GM21737 (cell line): ENCODE results near the gene CPAMD8.
"Not testable (repeated sequence)": the region's sequence is repeated elsewhere in the genome, so short reads cannot be mapped to it uniquely, and the experiment has no call there.

Experiments used
- ATAC-seq: cut with Tn5 transposase; IDR thresholded peaks from one replicate; pipeline ENCODE4 v1.9.1; 2021; ENCODE audit warnings: mild to moderate bottlenecking, moderate library complexity; ENCODE audit not compliant: unreplicated experiment

The CPAMD8 gene

GRCh38 chr19:17043744-17044143, 17.1 kb upstream of the CPAMD8 start:
- no peak for ATAC-seq

- ATAC-seq = no peak
Measured at GRCh38 chr19:17041976-17042375, 15.4 kb upstream of the CPAMD8 start.

GRCh38 chr19:17037966-17038500, 11.4 kb upstream of the CPAMD8 start:
- ATAC-seq = no peak

- no peak for ATAC-seq
Measured at GRCh38 chr19:17037184-17037583, 10.6 kb upstream of the CPAMD8 start.

GRCh38 chr19:17036640-17037039, 10.0 kb upstream of the CPAMD8 start:
- ATAC-seq = no peak

- no peak for ATAC-seq
Measured at GRCh38 chr19:17035842-17036424, 9.3 kb upstream of the CPAMD8 start.

GRCh38 chr19:17031741-17032140, 5.1 kb upstream of the CPAMD8 start:
- ATAC-seq = no peak

- ATAC-seq = no peak
Measured at GRCh38 chr19:17027535-17027975, 945 bp upstream of the CPAMD8 start.

GRCh38 chr19:17025991-17026658, 485 bp downstream of the CPAMD8 start:
- ATAC-seq = no peak

GRCh38 chr19:17025361-17025760, 1.2 kb downstream of the CPAMD8 start:
- ATAC-seq = no peak

GRCh38 chr19:17024941-17025340, 1.7 kb downstream of the CPAMD8 start:
- ATAC-seq = not testable (repeated sequence)

GRCh38 chr19:17023805-17024204, 2.8 kb downstream of the CPAMD8 start:
- no peak for ATAC-seq

- no peak for ATAC-seq
Measured at GRCh38 chr19:17022738-17023137, 3.9 kb downstream of the CPAMD8 start.

GRCh38 chr19:17021793-17022590, 4.6 kb downstream of the CPAMD8 start:
- ATAC-seq = no peak

GRCh38 chr19:17021328-17021727, 5.3 kb downstream of the CPAMD8 start:
- no peak for ATAC-seq

- ATAC-seq = no peak
Measured at GRCh38 chr19:17020823-17021222, 5.8 kb downstream of the CPAMD8 start.

- ATAC-seq = no peak
Measured at GRCh38 chr19:17020385-17020784, 6.2 kb downstream of the CPAMD8 start.

GRCh38 chr19:17014212-17014861, 12.3 kb downstream of the CPAMD8 start:
- ATAC-seq = not testable (repeated sequence)

GRCh38 chr19:17011485-17011884, 15.1 kb downstream of the CPAMD8 start:
- no peak for ATAC-seq

GRCh38 chr19:17006579-17006978, 20.0 kb downstream of the CPAMD8 start:
- ATAC-seq = no peak

GRCh38 chr19:17005000-17005399, 21.6 kb downstream of the CPAMD8 start:
- no peak for ATAC-seq
